ENCODE results near the gene HNRNPH2. TPM values are rescaled to one million over a fixed set of nuclear protein-coding genes. Genes with fewer than 3 reads are reported as not detected.

The HNRNPH2 gene
- total RNA-seq, 1 donor from 2014 or later: 20.6 TPM

- H3K4me3 Mint-ChIP-seq: no peak overlapping the region
- H3K9me3 Mint-ChIP-seq: no peaks in the 10 kb centered on the region
- intact Hi-C loops (cut with micrococcal nuclease): no loop called here
- no peaks in the 10 kb centered on the region for H3K4me1 Mint-ChIP-seq (ENCODE audit: low read depth)
- DNase-seq (ENCODE audit: low spot score): no peak
- no peak overlapping the region for H3K27ac Mint-ChIP-seq
- H3K27me3 Mint-ChIP-seq (ENCODE audit: insufficient read depth): no peaks in the 10 kb centered on the region
- peaks cover 2% of the 10 kb centered on the region for H3K36me3 Mint-ChIP-seq (ENCODE audit: low read depth)
Measured at GRCh38 chrX:101442085-101442484, 34.1 kb downstream of the HNRNPH2 start.

GRCh38 chrX:101449279-101449678 is 41.3 kb downstream of the HNRNPH2 start:
- no peak overlapping the region for H3K4me3 Mint-ChIP-seq
- H3K4me1 Mint-ChIP-seq (ENCODE audit: low read depth): peaks cover 7% of the 10 kb centered on the region
- H3K9me3 Mint-ChIP-seq: peaks cover 6% of the 10 kb centered on the region
- intact Hi-C loops (cut with micrococcal nuclease): no loop called here
- H3K27me3 Mint-ChIP-seq (ENCODE audit: insufficient read depth): no peaks in the 10 kb centered on the region
- H3K27ac Mint-ChIP-seq: no peak overlapping the region
- H3K36me3 Mint-ChIP-seq (ENCODE audit: low read depth): peaks cover 4% of the 10 kb centered on the region
- no peak for DNase-seq (ENCODE audit: low spot score)

GRCh38 chrX:101450085-101450484 is 42.1 kb downstream of the HNRNPH2 start:
- H3K36me3 Mint-ChIP-seq (ENCODE audit: low read depth): peaks cover 2% of the 10 kb centered on the region
- intact Hi-C loops (cut with micrococcal nuclease): no loop called here
- no peak overlapping the region for H3K27ac Mint-ChIP-seq
- no peak for DNase-seq (ENCODE audit: low spot score)
- H3K9me3 Mint-ChIP-seq: peaks cover 6% of the 10 kb centered on the region
- H3K4me3 Mint-ChIP-seq: no peak overlapping the region
- peaks cover 1% of the 10 kb centered on the region for H3K27me3 Mint-ChIP-seq (ENCODE audit: insufficient read depth)
- H3K4me1 Mint-ChIP-seq (ENCODE audit: low read depth): peaks cover 7% of the 10 kb centered on the region

GRCh38 chrX:101450961-101451360 is 42.9 kb downstream of the HNRNPH2 start:
- intact Hi-C loops (cut with micrococcal nuclease): no loop called here
- Mint-ChIP-seq H3K27ac (no peak overlapping the region), H3K36me3 (ENCODE audit: low read depth) (peaks cover 2% of the 10 kb centered on the region), H3K4me1 (ENCODE audit: low read depth) (peaks cover 7% of the 10 kb centered on the region), H3K4me3 (no peak overlapping the region), H3K9me3 (peaks cover 6% of the 10 kb centered on the region), H3K27me3 (ENCODE audit: insufficient read depth) (peaks cover 1% of the 10 kb centered on the region)
- DNase-seq (ENCODE audit: low spot score): no peak

- Mint-ChIP-seq H3K27ac (no peak overlapping the region), H3K27me3 (ENCODE audit: insufficient read depth) (peaks cover 1% of the 10 kb centered on the region), H3K4me1 (ENCODE audit: low read depth) (peaks cover 7% of the 10 kb centered on the region), H3K9me3 (peaks cover 6% of the 10 kb centered on the region), H3K36me3 (ENCODE audit: low read depth) (peaks cover 2% of the 10 kb centered on the region), H3K4me3 (no peak overlapping the region)
- intact Hi-C loops (cut with micrococcal nuclease): no loop called here
- DNase-seq (ENCODE audit: low spot score): no peak
Measured at GRCh38 chrX:101452056-101452455, 44.0 kb downstream of the HNRNPH2 start.

- H3K36me3 Mint-ChIP-seq (ENCODE audit: low read depth): no peaks in the 10 kb centered on the region
- no peak overlapping the region for H3K27ac Mint-ChIP-seq
- no peaks in the 10 kb centered on the region for H3K27me3 Mint-ChIP-seq (ENCODE audit: insufficient read depth)
- intact Hi-C loops (cut with micrococcal nuclease): no loop called here
- H3K4me1 Mint-ChIP-seq (ENCODE audit: low read depth): no peaks in the 10 kb centered on the region
- H3K9me3 Mint-ChIP-seq: no peaks in the 10 kb centered on the region
- no peak for DNase-seq (ENCODE audit: low spot score)
- no peak overlapping the region for H3K4me3 Mint-ChIP-seq
Measured at GRCh38 chrX:101460669-101461068, 52.6 kb downstream of the HNRNPH2 start.

- intact Hi-C loops (cut with micrococcal nuclease): no loop called here
- DNase-seq (ENCODE audit: low spot score): no peak
- Mint-ChIP-seq H3K4me1 (ENCODE audit: low read depth) (no peaks in the 10 kb centered on the region), H3K36me3 (ENCODE audit: low read depth) (no peaks in the 10 kb centered on the region), H3K27ac (no peak overlapping the region), H3K9me3 (no peaks in the 10 kb centered on the region), H3K27me3 (ENCODE audit: insufficient read depth) (no peaks in the 10 kb centered on the region), H3K4me3 (no peak overlapping the region)
Measured at GRCh38 chrX:101462892-101463291, 54.9 kb downstream of the HNRNPH2 start.

Other genes starting within 250 kb of the HNRNPH2 start
- 0.23 and 0.39 TPM in 2 replicates for gene DRP2, start 188.4 kb upstream of the HNRNPH2 start, total RNA-seq
- 0.10 and 0.36 TPM in 2 replicates for gene TAF7L, start 116.9 kb upstream of the HNRNPH2 start, total RNA-seq
- gene TIMM8A, start 59.5 kb upstream of the HNRNPH2 start, total RNA-seq: 30.9 and 36.5 TPM in 2 replicates
- gene BTK, start 22.0 kb upstream of the HNRNPH2 start, total RNA-seq: not detected in 2 replicates
- gene RPL36A, start 17.2 kb upstream of the HNRNPH2 start, total RNA-seq: 226 and 269 TPM in 2 replicates
- gene GLA, start 297 bp upstream of the HNRNPH2 start, total RNA-seq: 65.7 and 67.9 TPM in 2 replicates
- 3.3 and 4.8 TPM in 2 replicates for gene ARMCX4, start 77.2 kb downstream of the HNRNPH2 start, total RNA-seq
- 0.16 and 0.20 TPM in 2 replicates for gene ARMCX1, start 142.3 kb downstream of the HNRNPH2 start, total RNA-seq
- gene ARMCX6, start 209.8 kb downstream of the HNRNPH2 start, total RNA-seq: 79.3 and 83.5 TPM in 2 replicates
- gene ARMCX3, start 214.9 kb downstream of the HNRNPH2 start, total RNA-seq: 63.2 and 70.2 TPM in 2 replicates